ENCODE measurements around the gene PPHLN1.

The PPHLN1 gene

DNA sequence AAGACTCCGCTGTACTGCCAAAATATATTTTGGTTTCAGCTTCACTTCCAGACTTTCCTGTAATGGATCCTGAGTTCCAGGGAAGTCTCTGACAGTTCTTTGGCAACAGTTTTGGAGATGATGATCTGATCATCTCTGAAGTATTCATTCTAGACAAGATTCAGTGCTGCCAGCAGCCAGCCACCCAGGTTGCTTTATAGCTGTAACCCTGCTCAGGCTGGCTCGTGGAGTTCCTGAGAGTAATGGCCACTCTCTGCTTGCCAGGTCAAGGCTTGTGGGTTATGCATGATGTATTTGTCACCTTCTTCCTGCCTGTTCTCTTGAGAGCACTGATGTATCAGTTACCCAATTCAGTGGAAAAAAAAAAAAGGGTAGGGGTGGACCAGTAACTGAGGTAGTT lies 124.3 kb downstream of the PPHLN1 start:
- DNase-seq (ENCODE audit: low spot score), result no peak
- in situ Hi-C loops (cut with MboI; ENCODE audit: low sequenced_read_pairs, unreplicated experiment), result no loop called here
- TF ChIP-seq, protein P1, sequence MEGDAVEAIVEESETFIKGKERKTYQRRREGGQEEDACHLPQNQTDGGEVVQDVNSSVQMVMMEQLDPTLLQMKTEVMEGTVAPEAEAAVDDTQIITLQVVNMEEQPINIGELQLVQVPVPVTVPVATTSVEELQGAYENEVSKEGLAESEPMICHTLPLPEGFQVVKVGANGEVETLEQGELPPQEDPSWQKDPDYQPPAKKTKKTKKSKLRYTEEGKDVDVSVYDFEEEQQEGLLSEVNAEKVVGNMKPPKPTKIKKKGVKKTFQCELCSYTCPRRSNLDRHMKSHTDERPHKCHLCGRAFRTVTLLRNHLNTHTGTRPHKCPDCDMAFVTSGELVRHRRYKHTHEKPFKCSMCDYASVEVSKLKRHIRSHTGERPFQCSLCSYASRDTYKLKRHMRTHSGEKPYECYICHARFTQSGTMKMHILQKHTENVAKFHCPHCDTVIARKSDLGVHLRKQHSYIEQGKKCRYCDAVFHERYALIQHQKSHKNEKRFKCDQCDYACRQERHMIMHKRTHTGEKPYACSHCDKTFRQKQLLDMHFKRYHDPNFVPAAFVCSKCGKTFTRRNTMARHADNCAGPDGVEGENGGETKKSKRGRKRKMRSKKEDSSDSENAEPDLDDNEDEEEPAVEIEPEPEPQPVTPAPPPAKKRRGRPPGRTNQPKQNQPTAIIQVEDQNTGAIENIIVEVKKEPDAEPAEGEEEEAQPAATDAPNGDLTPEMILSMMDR (IDR thresholded peaks at IDR 0.05; ENCODE audit: borderline replicate concordance, control extremely low read depth, extremely low read depth, insufficient read depth, missing control alignments), result no peak

DNA sequence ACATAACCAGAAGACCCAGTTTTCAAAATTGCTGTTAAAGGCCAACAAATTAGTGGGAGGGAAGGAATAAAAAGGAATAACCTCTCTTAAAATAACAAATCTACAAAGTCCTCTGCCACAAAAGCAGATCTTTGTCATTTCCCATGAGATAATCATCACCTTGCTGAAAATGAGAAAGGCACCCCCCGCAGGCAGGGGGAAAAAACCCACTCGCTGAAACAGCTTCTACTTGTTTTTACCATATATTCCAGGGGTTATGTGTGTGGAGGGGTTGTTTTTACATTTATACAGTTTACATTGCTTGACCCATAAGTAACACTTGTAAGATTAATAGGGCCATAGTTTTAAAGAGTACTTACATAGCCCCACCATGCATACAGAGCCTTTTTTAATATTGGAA lies 132.6 kb downstream of the PPHLN1 start:
- TF ChIP-seq, protein P1 (IDR thresholded peaks at IDR 0.05; ENCODE audit: borderline replicate concordance, control extremely low read depth, extremely low read depth, insufficient read depth, missing control alignments), result no peak
- no peak for DNase-seq (ENCODE audit: low spot score)
- in situ Hi-C loops (cut with MboI; ENCODE audit: low sequenced_read_pairs, unreplicated experiment), result no loop called here

DNA sequence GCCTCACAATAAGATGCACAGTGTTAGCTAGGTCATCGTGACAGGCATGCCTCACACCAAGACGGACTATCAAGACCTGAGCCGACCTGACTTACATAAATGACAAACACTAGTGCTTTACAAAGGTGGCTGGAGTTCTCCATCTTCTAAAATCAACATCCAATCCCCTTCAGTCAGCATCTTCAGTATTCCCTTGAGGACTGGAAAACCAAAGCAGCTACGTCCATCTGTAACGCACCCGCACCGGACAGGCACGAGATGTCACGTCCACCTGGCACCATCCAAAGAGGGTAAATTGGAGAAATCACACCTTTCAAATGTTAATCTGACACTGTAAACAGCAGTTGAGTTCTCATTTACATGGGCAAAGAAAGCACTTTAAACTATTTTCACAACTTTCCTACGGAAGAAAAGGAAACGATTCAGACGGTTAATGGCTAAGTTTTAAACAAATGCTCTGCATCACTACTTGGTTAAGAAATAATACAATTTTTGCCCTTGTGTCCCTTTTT lies 133.4 kb downstream of the PPHLN1 start:
- in situ Hi-C loops (cut with MboI; ENCODE audit: low sequenced_read_pairs, unreplicated experiment), result no loop called here
- TF ChIP-seq, protein P1 (IDR thresholded peaks at IDR 0.05; ENCODE audit: borderline replicate concordance, control extremely low read depth, extremely low read depth, insufficient read depth, missing control alignments), result no peak
- no peak for DNase-seq (ENCODE audit: low spot score)

DNA sequence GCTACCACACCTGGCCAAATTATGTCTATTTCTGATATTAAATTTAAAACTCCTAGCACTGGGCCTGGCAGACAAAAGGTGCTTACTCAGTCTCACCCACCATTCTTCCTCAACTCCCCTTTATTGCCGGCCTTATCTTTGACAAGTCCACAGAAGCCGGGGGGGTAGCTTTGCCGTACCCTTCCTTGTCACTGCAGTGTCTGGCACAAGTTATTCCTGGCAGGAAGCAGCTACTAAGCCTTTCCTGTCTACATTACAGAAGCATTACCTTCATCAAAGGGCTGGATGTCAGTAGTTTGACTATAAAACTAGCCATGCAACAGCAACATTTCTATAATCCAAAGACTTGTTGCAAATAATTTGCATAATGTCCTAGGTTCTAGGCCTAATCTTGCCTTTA lies 136.5 kb downstream of the PPHLN1 start:
- in situ Hi-C loops (cut with MboI; ENCODE audit: low sequenced_read_pairs, unreplicated experiment), result no loop called here
- TF ChIP-seq, protein P1 (IDR thresholded peaks at IDR 0.05; ENCODE audit: borderline replicate concordance, control extremely low read depth, extremely low read depth, insufficient read depth, missing control alignments), result no peak
- DNase-seq (ENCODE audit: low spot score), result no peak

DNA sequence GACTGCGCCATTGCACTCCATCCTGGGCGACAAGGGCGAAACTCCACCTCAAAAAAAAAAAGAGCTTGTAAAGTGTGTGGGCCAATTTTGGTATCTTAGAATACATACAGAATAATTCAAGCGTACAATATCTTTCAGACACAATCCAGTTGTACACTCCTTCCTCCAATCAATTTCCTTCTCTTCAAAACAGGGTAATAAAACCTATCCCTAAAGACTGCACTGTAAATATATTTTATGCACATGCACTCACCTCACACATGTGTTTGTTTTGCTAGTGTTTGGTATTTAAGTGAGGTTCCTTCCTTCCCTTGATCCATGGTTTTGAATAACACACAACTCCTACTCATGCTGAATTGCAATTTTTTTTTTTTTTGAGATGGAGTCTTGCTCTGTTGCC lies 137.7 kb downstream of the PPHLN1 start:
- no peak for DNase-seq (ENCODE audit: low spot score)
- TF ChIP-seq, protein P1 (IDR thresholded peaks at IDR 0.05; ENCODE audit: borderline replicate concordance, control extremely low read depth, extremely low read depth, insufficient read depth, missing control alignments), result no peak
- in situ Hi-C loops (cut with MboI; ENCODE audit: low sequenced_read_pairs, unreplicated experiment), result no loop called here

DNA sequence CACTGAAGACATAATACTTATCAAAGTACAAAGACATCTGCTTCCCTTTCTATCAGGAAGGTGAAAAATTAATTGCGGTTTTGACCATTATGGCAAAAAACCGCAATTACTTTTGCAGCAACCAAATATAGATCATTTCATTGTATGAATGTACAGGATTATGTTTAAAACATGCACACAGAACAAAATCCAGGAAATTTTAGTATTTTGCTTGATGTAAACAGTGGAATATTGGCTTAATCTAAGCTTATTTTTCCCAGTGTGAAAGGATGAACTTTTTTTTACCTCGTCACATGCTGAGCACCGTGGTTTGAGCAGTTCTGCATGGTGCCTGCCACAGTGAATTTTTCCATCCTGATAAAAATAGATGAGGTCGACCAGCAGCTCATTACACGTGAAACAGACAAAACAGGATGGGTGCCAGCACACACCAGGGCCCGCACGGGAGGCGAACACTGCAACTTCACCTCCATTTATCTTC lies 142.4 kb downstream of the PPHLN1 start:
- no peak for DNase-seq (ENCODE audit: low spot score)
- in situ Hi-C loops (cut with MboI; ENCODE audit: low sequenced_read_pairs, unreplicated experiment), result no loop called here
- TF ChIP-seq, protein P1 (IDR thresholded peaks at IDR 0.05; ENCODE audit: borderline replicate concordance, control extremely low read depth, extremely low read depth, insufficient read depth, missing control alignments), result no peak
